ENCODE data around the gene NCOA3.

Gene NCOA3

GRCh38 chr20:47454298-47455132 is 47.2 kb upstream of the NCOA3 start:
- peak overlapping the region; percentile 88 for H3K27ac ChIP-seq (ENCODE audit: low read depth, low read length)
- peak overlapping the region; percentile 77 for H3K4me2 ChIP-seq (ENCODE audit: low read length)
- no peaks in the 10 kb centered on the region for H3K9me2 ChIP-seq (replicated peaks; ENCODE audit: control insufficient read depth, low read length)
- peaks cover 43% of the 10 kb centered on the region for H3F3A ChIP-seq (ENCODE audit: control insufficient read depth, insufficient read depth)
- peak overlapping the region; percentile 40 for H3K4me3 ChIP-seq (ENCODE audit: low read length)
- no peak for TF ChIP-seq EZH2phosphoT487 (IDR thresholded peaks at IDR 0.05; ENCODE audit: borderline replicate concordance, low read length)
- TF ChIP-seq, protein P1, sequence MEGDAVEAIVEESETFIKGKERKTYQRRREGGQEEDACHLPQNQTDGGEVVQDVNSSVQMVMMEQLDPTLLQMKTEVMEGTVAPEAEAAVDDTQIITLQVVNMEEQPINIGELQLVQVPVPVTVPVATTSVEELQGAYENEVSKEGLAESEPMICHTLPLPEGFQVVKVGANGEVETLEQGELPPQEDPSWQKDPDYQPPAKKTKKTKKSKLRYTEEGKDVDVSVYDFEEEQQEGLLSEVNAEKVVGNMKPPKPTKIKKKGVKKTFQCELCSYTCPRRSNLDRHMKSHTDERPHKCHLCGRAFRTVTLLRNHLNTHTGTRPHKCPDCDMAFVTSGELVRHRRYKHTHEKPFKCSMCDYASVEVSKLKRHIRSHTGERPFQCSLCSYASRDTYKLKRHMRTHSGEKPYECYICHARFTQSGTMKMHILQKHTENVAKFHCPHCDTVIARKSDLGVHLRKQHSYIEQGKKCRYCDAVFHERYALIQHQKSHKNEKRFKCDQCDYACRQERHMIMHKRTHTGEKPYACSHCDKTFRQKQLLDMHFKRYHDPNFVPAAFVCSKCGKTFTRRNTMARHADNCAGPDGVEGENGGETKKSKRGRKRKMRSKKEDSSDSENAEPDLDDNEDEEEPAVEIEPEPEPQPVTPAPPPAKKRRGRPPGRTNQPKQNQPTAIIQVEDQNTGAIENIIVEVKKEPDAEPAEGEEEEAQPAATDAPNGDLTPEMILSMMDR (IDR thresholded peaks at IDR 0.05; ENCODE audit: low read depth, low read length, poor library complexity, severe bottlenecking): no peak
- peaks cover 84% of the 10 kb centered on the region for H3K4me1 ChIP-seq (ENCODE audit: control insufficient read depth, low read length)
- no peaks in the 10 kb centered on the region for H4K20me1 ChIP-seq (ENCODE audit: control insufficient read depth, insufficient read depth, low read depth, low read length)
- H3K36me3 ChIP-seq (ENCODE audit: control insufficient read depth, low read length): peaks cover 5% of the 10 kb centered on the region
- no peaks in the 10 kb centered on the region for H3K27me3 ChIP-seq (ENCODE audit: control insufficient read depth, low read length)
- H3K79me2 ChIP-seq (ENCODE audit: control insufficient read depth, low read length): no peaks in the 10 kb centered on the region
- H3K9me3 ChIP-seq (ENCODE audit: control insufficient read depth, insufficient read depth, low read length): no peaks in the 10 kb centered on the region

DNA sequence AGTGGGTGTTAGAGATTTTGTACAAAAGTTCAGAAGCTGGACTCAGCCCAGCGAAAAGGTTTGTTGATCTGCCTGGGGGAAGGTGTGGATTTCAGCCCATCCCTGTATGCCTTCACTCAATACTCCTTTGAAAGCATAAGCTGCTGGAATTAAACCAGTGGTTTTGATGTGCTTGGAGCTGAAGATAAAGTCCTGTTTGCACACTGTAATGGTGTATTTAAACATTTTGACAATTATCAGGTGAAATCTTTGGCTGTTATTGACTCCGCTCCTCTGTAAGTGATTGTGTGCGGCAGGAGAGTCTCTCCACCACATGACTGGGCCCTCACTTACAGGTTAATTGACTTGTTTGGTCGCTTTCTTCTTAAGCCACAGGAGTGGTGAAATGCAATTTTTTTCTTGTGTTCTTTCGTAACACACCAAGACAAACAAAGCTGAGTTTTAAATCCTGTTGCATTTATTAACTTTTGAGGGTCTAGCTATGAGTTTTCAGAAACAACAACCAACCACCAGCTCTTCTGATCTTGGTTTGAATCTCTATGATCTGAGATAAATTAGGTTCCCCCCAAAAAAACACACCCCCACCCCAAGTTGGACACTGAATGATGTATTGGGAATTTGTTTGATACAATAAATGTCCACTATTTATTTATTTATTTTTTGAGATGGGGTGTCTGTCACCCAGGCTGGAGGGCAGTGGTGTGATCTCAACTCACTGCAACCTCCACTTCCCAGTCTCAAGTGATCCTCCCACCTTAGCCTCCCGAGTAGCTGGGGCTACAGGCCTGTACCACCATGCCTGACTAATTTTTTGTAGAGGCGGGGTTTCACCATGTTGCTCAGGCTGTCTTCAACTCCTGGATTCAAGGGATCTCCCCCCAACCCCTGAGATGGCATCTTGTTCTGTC is 46.3 kb upstream of the NCOA3 start:
- TF ChIP-seq, protein P1 (IDR thresholded peaks at IDR 0.05; ENCODE audit: low read depth, low read length, poor library complexity, severe bottlenecking): no peak
- no peak for TF ChIP-seq EZH2phosphoT487 (IDR thresholded peaks at IDR 0.05; ENCODE audit: borderline replicate concordance, low read length)
- no peak overlapping the region for H3K4me3 ChIP-seq (ENCODE audit: low read length)
- H3K4me2 ChIP-seq (ENCODE audit: low read length): 0 out of 2 replicates have a peak overlapping the region, but pooled peaks have one; percentile 1
- H3K27ac ChIP-seq (ENCODE audit: low read depth, low read length): peak overlapping the region; percentile 88
- H3K4me1 ChIP-seq (ENCODE audit: control insufficient read depth, low read length): peaks cover 79% of the 10 kb centered on the region
- H3K79me2 ChIP-seq (ENCODE audit: control insufficient read depth, low read length): no peaks in the 10 kb centered on the region
- no peaks in the 10 kb centered on the region for H3K27me3 ChIP-seq (ENCODE audit: control insufficient read depth, low read length)
- no peaks in the 10 kb centered on the region for H3K9me3 ChIP-seq (ENCODE audit: control insufficient read depth, insufficient read depth, low read length)
- no peaks in the 10 kb centered on the region for H3K9me2 ChIP-seq (replicated peaks; ENCODE audit: control insufficient read depth, low read length)
- H4K20me1 ChIP-seq (ENCODE audit: control insufficient read depth, insufficient read depth, low read depth, low read length): no peaks in the 10 kb centered on the region
- H3K36me3 ChIP-seq (ENCODE audit: control insufficient read depth, low read length): peaks cover 5% of the 10 kb centered on the region
- H3F3A ChIP-seq (ENCODE audit: control insufficient read depth, insufficient read depth): peaks cover 43% of the 10 kb centered on the region

GRCh38 chr20:47456041-47456537 is 45.6 kb upstream of the NCOA3 start:
- Histone ChIP-seq H3K36me3 (ENCODE audit: control insufficient read depth, low read length) (peaks cover 5% of the 10 kb centered on the region), H3K9me2 (replicated peaks; ENCODE audit: control insufficient read depth, low read length) (no peaks in the 10 kb centered on the region), H3K27me3 (ENCODE audit: control insufficient read depth, low read length) (no peaks in the 10 kb centered on the region), H3K4me2 (ENCODE audit: low read length) (no peak overlapping the region), H3K27ac (ENCODE audit: low read depth, low read length) (peak overlapping the region; percentile 7; the same call in 1 of the 2 replicates), H3F3A (ENCODE audit: control insufficient read depth, insufficient read depth) (peaks cover 41% of the 10 kb centered on the region), H3K79me2 (ENCODE audit: control insufficient read depth, low read length) (no peaks in the 10 kb centered on the region), H3K9me3 (ENCODE audit: control insufficient read depth, insufficient read depth, low read length) (no peaks in the 10 kb centered on the region), H4K20me1 (ENCODE audit: control insufficient read depth, insufficient read depth, low read depth, low read length) (no peaks in the 10 kb centered on the region), H3K4me3 (ENCODE audit: low read length) (no peak overlapping the region), H3K4me1 (ENCODE audit: control insufficient read depth, low read length) (peaks cover 72% of the 10 kb centered on the region)
- TF ChIP-seq, protein P1 (IDR thresholded peaks at IDR 0.05; ENCODE audit: low read depth, low read length, poor library complexity, severe bottlenecking): no peak
- no peak for TF ChIP-seq EZH2phosphoT487 (IDR thresholded peaks at IDR 0.05; ENCODE audit: borderline replicate concordance, low read length)
